Suprapubic skin (tissue), 4 donors: ENCODE results near the gene CKM.
"Not testable (repeated sequence)": the region's sequence is repeated elsewhere in the genome, so short reads cannot be mapped to it uniquely, and the experiment has no call there.

Experiments
- CTCF ChIP-seq, 2 donors: fragments of 200-600 bp in 1 of 2; fragments of 450-650 bp in 1 of 2; sonication (generic) in 1 of 2; IDR thresholded peaks; one replicate each; pipeline ENCODE4 v1.5.1; 2016 to 2019; ENCODE audit warnings: antibody characterized with exemption in 2 of 2, mild to moderate bottlenecking in 1 of 2, moderate library complexity in 1 of 2
- POLR2A ChIP-seq, 2 donors: fragments of 450-650 bp; IDR thresholded peaks; one replicate each; pipeline ENCODE4 v1.6.1; 2017; ENCODE audit warnings: antibody characterized with exemption in 2 of 2, mild to moderate bottlenecking in 2 of 2, moderate library complexity in 2 of 2
- POLR2AphosphoS5 ChIP-seq, 3 donors: sonication (generic); formaldehyde crosslinking; IDR thresholded peaks; one replicate each; pipeline ENCODE4 v1.6.1; 2017; ENCODE audit warnings: antibody characterized with exemption in 3 of 3

DNA sequence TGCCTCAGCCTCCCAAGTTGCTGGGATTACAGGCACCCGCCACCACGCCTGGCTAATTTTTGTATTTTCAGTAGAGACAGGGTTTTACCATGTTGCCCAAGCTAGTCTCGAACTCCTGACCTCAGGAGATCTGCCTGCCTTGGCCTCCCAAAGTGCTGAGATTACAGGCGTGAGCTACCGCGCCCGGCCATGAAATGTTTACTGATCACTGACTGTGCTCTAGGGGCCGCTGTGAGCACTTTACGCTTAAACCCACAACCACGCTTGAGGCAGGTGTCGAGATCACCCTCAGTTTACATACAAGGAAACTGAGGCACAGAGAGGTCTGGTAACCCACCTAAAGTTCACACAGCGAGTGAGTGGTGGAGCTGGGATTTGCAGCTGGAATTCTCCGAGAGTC lies 52.7 kb downstream of the CKM start:
- not testable (repeated sequence) for TF ChIP-seq POLR2AphosphoS5, CTCF, POLR2A (IDR thresholded peaks at IDR 0.05)
